Uterus (tissue), 2 donors: Measurements from ENCODE around the gene NOL12.

Experiments
- CTCF ChIP-seq, 4 experiments: fragments of 200-600 bp in 2 of 4; fragments of 450-650 bp in 2 of 4; sonication (generic) in 2 of 4; IDR thresholded peaks; one replicate each; pipeline ENCODE4 v1.5.1; 2016 to 2019; ENCODE audit warnings: antibody characterized with exemption in 4 of 4, mild to moderate bottlenecking in 2 of 4, moderate library complexity in 1 of 4
- POLR2A ChIP-seq, 2 donors: fragments of 450-650 bp; IDR thresholded peaks; one replicate each; pipeline ENCODE4 v1.6.1; 2016; ENCODE audit warnings: antibody characterized with exemption in 2 of 2, mild to moderate bottlenecking in 1 of 2, moderate library complexity in 1 of 2

DNA sequence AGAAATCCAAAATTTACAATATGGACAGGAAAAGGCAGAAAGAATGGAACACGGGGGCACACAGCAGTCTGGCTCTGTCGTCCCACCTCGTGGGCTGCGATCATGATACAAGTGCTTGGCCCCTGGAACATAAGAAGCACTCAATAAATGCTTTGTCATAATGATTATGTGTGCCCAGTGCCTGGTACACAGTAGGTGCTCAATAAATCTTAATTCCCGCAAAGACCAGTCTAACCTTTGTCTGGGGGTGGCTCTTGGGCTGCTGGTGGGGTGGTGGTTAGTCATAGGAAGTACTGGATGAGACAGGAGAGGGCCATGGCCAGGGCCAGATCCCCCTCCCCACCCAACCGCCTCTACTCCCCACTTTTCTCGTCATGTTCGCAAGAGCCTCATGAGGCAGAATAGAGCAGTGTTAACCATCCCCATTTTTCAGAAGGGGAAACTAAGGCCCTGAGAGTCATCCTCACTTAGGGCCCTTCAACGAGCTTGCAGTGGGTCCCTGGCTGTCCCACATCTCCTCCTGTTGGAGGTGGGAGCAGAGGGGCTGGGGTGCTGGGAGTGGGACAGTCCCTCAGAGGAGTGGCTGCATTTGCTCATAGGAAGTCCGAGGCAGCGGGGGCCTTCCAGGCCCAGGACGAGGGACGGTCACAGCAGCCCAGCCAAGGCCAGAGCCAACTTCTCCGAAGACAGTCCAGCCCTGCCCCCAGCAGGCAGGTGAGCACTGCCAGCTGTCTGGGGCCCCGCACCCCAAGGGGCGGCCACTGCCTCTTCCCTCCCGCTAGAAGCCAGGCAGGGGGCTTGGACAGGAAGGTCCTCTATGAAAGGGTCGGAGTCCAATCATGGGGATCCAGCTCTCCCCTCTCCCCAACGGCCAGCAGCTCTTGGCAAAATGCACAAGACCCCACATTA, 46.8 kb downstream of the NOL12 start:
- TF ChIP-seq CTCF (IDR thresholded peaks at IDR 0.05) (no peak), POLR2A (IDR thresholded peaks at IDR 0.05) (no peak)
